Prostate gland (tissue), 2 donors: ENCODE data around the gene ZNF19. TPM values are rescaled to one million over a fixed set of nuclear protein-coding genes. Genes with fewer than 3 reads are reported as not detected.

Experiments used
- DNase-seq: peaks from one replicate; pipeline ENCODE4 v3.0.0-alpha.2; 2019; ENCODE audit warnings: low spot score
- H3K27ac ChIP-seq, 2 donors: fragments of 200-600 bp; sonication (generic); 2 replicates each; pipeline ENCODE4 v1.5.1; 2017 to 2019
- H3K27me3 ChIP-seq: fragments of 200-600 bp; sonication (generic); replicated peaks from 2 replicates; pipeline ENCODE4 v1.5.1; 2019; ENCODE audit not compliant: insufficient read depth
- H3K36me3 ChIP-seq, 2 donors: fragments of 200-600 bp; sonication (generic); 1 replicate in 1 of 2; 2 replicates in 1 of 2; pipeline versions ENCODE4 v1.5.1 to v1.8.1; 2017 to 2019
- H3K4me1 ChIP-seq: fragments of 200-600 bp; sonication (generic); replicated peaks from 2 replicates; pipeline ENCODE4 v1.5.1; 2019
- H3K4me3 ChIP-seq, 2 donors: fragments of 200-600 bp; sonication (generic); 2 replicates each; pipeline ENCODE4 v1.5.1; 2017 to 2019
- H3K9me3 ChIP-seq: fragments of 200-600 bp; sonication (generic); 2 replicates; pipeline ENCODE4 v1.5.1; 2017
- POLR2A ChIP-seq: fragments of 450-650 bp; IDR thresholded peaks from one replicate; pipeline ENCODE4 v1.6.1; 2016; ENCODE audit warnings: antibody characterized with exemption, mild to moderate bottlenecking
- POLR2AphosphoS5 ChIP-seq: sonication (generic); formaldehyde crosslinking; IDR thresholded peaks from one replicate; pipeline ENCODE4 v1.6.1; 2017; ENCODE audit warnings: antibody characterized with exemption
- WGBS: methylation state at CpG from one replicate; pipeline ENCODE4 v1.1.5; 2018; 5-methylcytosine and 5-hydroxymethylcytosine counted together
- intact Hi-C: fragments of 100-400 bp; cut with DNase I; formaldehyde crosslinking; loops from one replicate; pipeline ENCODE4 v1.14.2; 2022
- total RNA-seq, 2 donors: library from RNA; depleted of rRNA; stranded (reverse); fragments of >200 nt; gene quantifications; one replicate each; pipeline ENCODE4 v1.1.0, GENCODE V29; 2016
- TF ChIP-seq, protein P1 (sequence below), 4 experiments: fragments of 200-600 bp in 2 of 4; fragments of 450-650 bp in 2 of 4; sonication (generic) in 2 of 4; IDR thresholded peaks; 1 replicate in 3 of 4; 2 replicates in 1 of 4; pipeline ENCODE4 v1.5.1; 2016 to 2019; ENCODE audit warnings: antibody characterized with exemption in 4 of 4, mild to moderate bottlenecking in 2 of 4, moderate library complexity in 2 of 4

The ZNF19 gene
- total RNA-seq: 10 to 100 TPM in 1 of 2 donors, 1 to 10 TPM in 1; 5.3 to 11.5 TPM

DNA sequence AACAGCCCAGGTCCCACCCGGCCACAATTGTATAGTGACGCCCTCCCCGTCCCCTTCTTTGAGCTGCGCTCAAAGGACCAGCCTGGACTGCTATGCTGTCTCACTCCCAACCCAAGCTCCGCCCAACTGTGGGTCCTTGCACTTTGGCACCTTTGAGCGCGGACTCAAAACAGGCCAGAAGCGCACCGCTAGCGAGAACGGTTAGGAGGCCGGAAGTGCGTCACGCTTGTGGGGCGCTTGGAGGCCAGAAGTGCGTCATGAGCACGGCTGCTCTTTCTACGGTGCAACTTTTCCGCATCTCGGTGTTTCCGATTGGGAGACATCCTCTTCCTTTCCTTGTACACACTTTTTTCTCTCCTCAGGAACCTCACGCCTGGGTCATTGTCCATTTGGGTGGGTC, at the start of gene ZNF19:
TSS of gene ZNF19 (minus strand) at position 203 of the 400 bp plus-strand sequence. CDS start 7,210 bp downstream, outside the sequence.
- no peak within 1 kb of the TSS for H3K27ac ChIP-seq
- H3K4me1 ChIP-seq: no peaks in the 10 kb centered on the region
- H3K36me3 ChIP-seq: no peaks in the 10 kb centered on the region
- DNase-seq: no peak
- WGBS: 90% methylated on average over 22 of the region's 22 CpGs
- no peaks in the 10 kb centered on the region for H3K27me3 ChIP-seq
- intact Hi-C loops: no loop called here
- no peak for TF ChIP-seq POLR2A
- no peaks in the 10 kb centered on the region for H3K9me3 ChIP-seq
- H3K4me3 ChIP-seq: no peak within 1 kb of the TSS

DNA sequence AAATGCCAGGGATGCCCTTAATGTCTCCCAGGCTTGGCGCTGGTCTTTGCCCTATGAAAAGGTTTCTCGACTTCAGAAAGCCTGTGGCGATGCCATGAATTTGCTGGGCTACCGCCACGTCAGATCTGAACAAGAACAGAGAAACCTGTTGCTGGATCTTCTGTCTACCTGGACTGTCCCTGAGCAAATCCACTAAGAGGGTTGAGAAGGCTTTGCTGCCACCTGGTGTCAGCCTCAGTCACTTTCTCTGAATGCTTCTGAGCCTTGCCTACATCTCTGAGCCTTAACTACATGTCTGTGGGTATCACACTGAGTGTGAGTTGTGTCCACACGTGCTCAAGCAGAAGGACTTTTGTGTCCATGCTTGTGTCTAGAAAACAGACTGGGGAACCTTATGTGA, 48.5 kb upstream of the ZNF19 start:
- H3K27me3 ChIP-seq: no peaks in the 10 kb centered on the region
- no peak overlapping the region for H3K27ac ChIP-seq
- no peaks in the 10 kb centered on the region for H3K9me3 ChIP-seq
- intact Hi-C loops: no loop called here
- no peaks in the 10 kb centered on the region for H3K36me3 ChIP-seq
- WGBS: 68% methylated on average over 6 of the region's 6 CpGs
- DNase-seq: peak; percentile 29
- H3K4me1 ChIP-seq: no peaks in the 10 kb centered on the region
- no peak overlapping the region for H3K4me3 ChIP-seq
- TF ChIP-seq POLR2AphosphoS5: peak; percentile 8
- TF ChIP-seq, protein P1, sequence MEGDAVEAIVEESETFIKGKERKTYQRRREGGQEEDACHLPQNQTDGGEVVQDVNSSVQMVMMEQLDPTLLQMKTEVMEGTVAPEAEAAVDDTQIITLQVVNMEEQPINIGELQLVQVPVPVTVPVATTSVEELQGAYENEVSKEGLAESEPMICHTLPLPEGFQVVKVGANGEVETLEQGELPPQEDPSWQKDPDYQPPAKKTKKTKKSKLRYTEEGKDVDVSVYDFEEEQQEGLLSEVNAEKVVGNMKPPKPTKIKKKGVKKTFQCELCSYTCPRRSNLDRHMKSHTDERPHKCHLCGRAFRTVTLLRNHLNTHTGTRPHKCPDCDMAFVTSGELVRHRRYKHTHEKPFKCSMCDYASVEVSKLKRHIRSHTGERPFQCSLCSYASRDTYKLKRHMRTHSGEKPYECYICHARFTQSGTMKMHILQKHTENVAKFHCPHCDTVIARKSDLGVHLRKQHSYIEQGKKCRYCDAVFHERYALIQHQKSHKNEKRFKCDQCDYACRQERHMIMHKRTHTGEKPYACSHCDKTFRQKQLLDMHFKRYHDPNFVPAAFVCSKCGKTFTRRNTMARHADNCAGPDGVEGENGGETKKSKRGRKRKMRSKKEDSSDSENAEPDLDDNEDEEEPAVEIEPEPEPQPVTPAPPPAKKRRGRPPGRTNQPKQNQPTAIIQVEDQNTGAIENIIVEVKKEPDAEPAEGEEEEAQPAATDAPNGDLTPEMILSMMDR (IDR thresholded peaks at IDR 0.05): peak in 3 of 4 experiments; percentile 37 to 56 (median 45)
- no peak for TF ChIP-seq POLR2A

DNA sequence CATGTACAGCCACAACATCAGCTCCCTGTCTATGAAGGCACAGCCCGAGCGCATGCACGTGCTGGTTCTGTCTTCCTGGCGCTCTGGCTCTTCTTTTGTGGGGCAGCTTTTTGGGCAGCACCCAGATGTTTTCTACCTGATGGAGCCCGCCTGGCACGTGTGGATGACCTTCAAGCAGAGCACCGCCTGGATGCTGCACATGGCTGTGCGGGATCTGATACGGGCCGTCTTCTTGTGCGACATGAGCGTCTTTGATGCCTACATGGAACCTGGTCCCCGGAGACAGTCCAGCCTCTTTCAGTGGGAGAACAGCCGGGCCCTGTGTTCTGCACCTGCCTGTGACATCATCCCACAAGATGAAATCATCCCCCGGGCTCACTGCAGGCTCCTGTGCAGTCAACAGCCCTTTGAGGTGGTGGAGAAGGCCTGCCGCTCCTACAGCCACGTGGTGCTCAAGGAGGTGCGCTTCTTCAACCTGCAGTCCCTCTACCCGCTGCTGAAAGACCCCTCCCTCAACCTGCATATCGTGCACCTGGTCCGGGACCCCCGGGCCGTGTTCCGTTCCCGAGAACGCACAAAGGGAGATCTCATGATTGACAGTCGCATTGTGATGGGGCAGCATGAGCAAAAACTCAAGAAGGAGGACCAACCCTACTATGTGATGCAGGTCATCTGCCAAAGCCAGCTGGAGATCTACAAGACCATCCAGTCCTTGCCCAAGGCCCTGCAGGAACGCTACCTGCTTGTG, 47.8 kb upstream of the ZNF19 start:
- no peak overlapping the region for H3K27ac ChIP-seq
- DNase-seq: no peak
- no peaks in the 10 kb centered on the region for H3K27me3 ChIP-seq
- TF ChIP-seq, protein P1 (IDR thresholded peaks at IDR 0.05): no peak
- TF ChIP-seq POLR2AphosphoS5: no peak
- TF ChIP-seq POLR2A: no peak
- no peaks in the 10 kb centered on the region for H3K36me3 ChIP-seq
- WGBS: 92% methylated on average over 28 of the region's 28 CpGs
- H3K9me3 ChIP-seq: no peaks in the 10 kb centered on the region
- H3K4me3 ChIP-seq: no peak overlapping the region
- intact Hi-C loops: no loop called here
- H3K4me1 ChIP-seq: no peaks in the 10 kb centered on the region

DNA sequence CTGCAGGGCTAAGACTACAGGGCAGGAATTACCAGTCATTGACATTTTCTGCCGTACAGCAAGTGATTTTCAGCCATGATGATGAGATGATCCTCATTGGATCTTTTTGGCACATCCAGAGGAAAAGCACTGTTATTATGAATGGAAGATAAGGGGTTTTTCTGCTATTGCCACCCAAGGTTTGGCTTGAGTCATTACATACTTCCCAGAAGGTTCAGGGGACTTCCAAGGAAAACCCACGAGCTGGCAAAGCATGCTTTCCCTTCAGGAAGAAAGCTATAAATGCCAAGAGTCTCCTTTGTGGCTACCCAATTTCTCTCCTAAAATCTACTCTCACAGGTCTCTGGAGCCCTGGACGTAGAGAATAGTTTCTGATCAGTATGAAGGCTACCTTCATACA, 43.2 kb upstream of the ZNF19 start:
- Histone ChIP-seq H3K4me1 (no peaks in the 10 kb centered on the region), H3K27ac (no peak overlapping the region), H3K9me3 (no peaks in the 10 kb centered on the region), H3K36me3 (no peaks in the 10 kb centered on the region), H3K4me3 (no peak overlapping the region), H3K27me3 (no peaks in the 10 kb centered on the region)
- 72% methylated on average over 3 of the region's 3 CpGs for WGBS
- intact Hi-C loops: no loop called here
- DNase-seq: no peak
- TF ChIP-seq POLR2AphosphoS5 (no peak), POLR2A (no peak)
- TF ChIP-seq, protein P1 (IDR thresholded peaks at IDR 0.05): no peak

DNA sequence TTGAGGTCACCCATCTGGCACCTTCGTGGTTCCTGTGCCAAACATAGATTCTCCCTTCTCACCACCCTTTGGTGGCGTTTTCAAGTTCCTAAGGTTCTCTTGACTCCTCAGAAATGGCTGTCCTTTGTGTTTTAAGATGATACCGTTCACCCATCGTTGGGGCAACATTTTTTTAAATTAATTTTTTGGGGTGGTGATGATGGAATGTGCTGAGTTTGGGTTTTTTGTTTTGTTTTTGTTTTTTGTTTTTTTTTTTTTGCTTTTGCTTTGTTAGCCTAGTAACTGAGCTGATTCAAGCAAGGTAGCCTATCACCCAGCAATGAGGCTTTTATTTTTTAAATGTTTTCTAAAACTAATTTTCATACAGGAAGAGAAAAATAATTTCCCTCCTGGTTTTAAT, 39.7 kb upstream of the ZNF19 start:
- 88% methylated on average over 4 of the region's 4 CpGs for WGBS
- TF ChIP-seq POLR2A (no peak), POLR2AphosphoS5 (no peak)
- TF ChIP-seq, protein P1 (IDR thresholded peaks at IDR 0.05): no peak
- intact Hi-C loops: no loop called here

More for the DNA sequence above, 39.7 kb upstream of the ZNF19 start:
- no peak overlapping the region for H3K27ac ChIP-seq
- H3K4me1 ChIP-seq: no peaks in the 10 kb centered on the region
- no peaks in the 10 kb centered on the region for H3K9me3 ChIP-seq
- no peak for DNase-seq
- no peaks in the 10 kb centered on the region for H3K27me3 ChIP-seq
- no peaks in the 10 kb centered on the region for H3K36me3 ChIP-seq
- no peak overlapping the region for H3K4me3 ChIP-seq
